HepG2 (cell line): ENCODE measurements around the gene TMEM134. TPM values are rescaled to one million over a fixed set of nuclear protein-coding genes. Genes with fewer than 3 reads are reported as not detected.
A peak's percentile ranks its signal among the peaks of the same experiment; 100 is the strongest.

ENCODE experiments used
- ATAC-seq: fragments of 200-7000 bp; cut with Tn5 transposase; 3 replicates; pipeline ENCODE4 v1.9.1; 2020; ENCODE audit warnings: mild to moderate bottlenecking, moderate library complexity
- BruUV-seq: library from RNA; stranded (reverse); fragments of 400-500 nt; replicated peaks from 2 replicates; lab custom pipeline; 2021; lab: Mats Ljungman, UMichigan
- CTCF ChIA-PET: fragments of 300-600 bp; formaldehyde crosslinking; extraction: SDS; loops from one replicate; lab custom pipeline; 2021; ENCODE audit warnings: low total read pairs, inconsistent platforms, low intra/inter-chr PET ratio; lab: Yijun Ruan, JAX
- POLR2A ChIA-PET: fragments of 350-600 bp; sonication (Branson Sonifier 250); formaldehyde crosslinking; loops from one replicate; lab custom pipeline; 2020; ENCODE audit warnings: antibody characterized with exemption, inconsistent platforms; lab: Yijun Ruan, JAX
- DNase-seq: peaks from one replicate; pipeline ENCODE4 v3.0.0-alpha.2; 2015; ENCODE audit warnings: low spot score
- FAIRE-seq: peaks from 3 replicates; lab custom pipeline; 2011; peaks lifted over from hg19 to GRCh38; lab: Jason Lieb, UNC
- H2AFZ ChIP-seq: one replicate; pipeline ENCODE4 v1.6.1; 2011; ENCODE audit warnings: low read length, inconsistent platforms
- H3K27ac ChIP-seq: fragments of 300-600 bp; 3 replicates; pipeline ENCODE4 v1.8.0; 2011; ENCODE audit warnings: mixed run types, mild to moderate bottlenecking, mixed read lengths, low read length, inconsistent platforms; ENCODE audit not compliant: insufficient read depth; ENCODE audit errors: extremely low read length
- H3K27me3 ChIP-seq, 2 experiments: fragments of 200-600 bp in 1 of 2; 2 replicates in 1 of 2; 3 replicates in 1 of 2; pipeline versions ENCODE4 v1.6.0 to v1.8.0; 2011; ENCODE audit warnings: low read length in 2 of 2, mild to moderate bottlenecking in 2 of 2, moderate library complexity in 2 of 2, inconsistent platforms in 1 of 2; ENCODE audit not compliant: insufficient read depth in 2 of 2, control insufficient read depth in 1 of 2
- H3K36me3 ChIP-seq, 2 experiments: fragments of 200-600 bp in 1 of 2; replicated peaks in 1 of 2; 2 replicates in 1 of 2; 3 replicates in 1 of 2; pipeline versions ENCODE4 v1.5.1 to v1.8.0; 2011; ENCODE audit warnings: low read length in 2 of 2, inconsistent platforms in 1 of 2; ENCODE audit not compliant: insufficient read depth in 2 of 2, control insufficient read depth in 1 of 2
- H3K4me1 ChIP-seq: 2 replicates; pipeline ENCODE4 v1.5.1; 2012; ENCODE audit warnings: low read length, inconsistent platforms; ENCODE audit not compliant: insufficient read depth
- H3K4me2 ChIP-seq: 2 replicates; pipeline ENCODE4 v1.6.0; 2011; ENCODE audit warnings: low read depth, low read length, inconsistent platforms
- H3K4me3 ChIP-seq, 3 experiments: fragments of 200-600 bp in 1 of 3; sonication (generic), shearing (Covaris generic) in 1 of 3; replicated peaks in 1 of 3; 2 replicates each; pipeline ENCODE4 v1.5.1; 2011 to 2016; ENCODE audit warnings: low read length in 3 of 3, inconsistent platforms in 2 of 3, low read depth in 2 of 3, mild to moderate bottlenecking in 2 of 3, control low read depth in 1 of 3, mixed read lengths in 1 of 3; ENCODE audit not compliant: insufficient read depth in 1 of 3
- H3K79me2 ChIP-seq: one replicate; pipeline ENCODE4 v1.6.1; 2011; ENCODE audit warnings: low read length, inconsistent platforms; ENCODE audit not compliant: insufficient read depth
- H3K9ac ChIP-seq: 2 replicates; pipeline ENCODE4 v1.6.0; 2011; ENCODE audit warnings: mild to moderate bottlenecking, low read depth, low read length, inconsistent platforms; ENCODE audit not compliant: insufficient read depth
- H3K9me3 ChIP-seq: 2 replicates; pipeline ENCODE4 v1.5.1; 2012; ENCODE audit warnings: mild to moderate bottlenecking, low read length
- H4K20me1 ChIP-seq: 2 replicates; pipeline ENCODE4 v1.6.0; 2011; ENCODE audit warnings: inconsistent platforms, mild to moderate bottlenecking, low read length, moderate library complexity; ENCODE audit not compliant: insufficient read depth
- FOXA3 ChIP-seq: IDR thresholded peaks from 2 replicates; pipeline ENCODE4 v1.6.1; 2016; ENCODE audit warnings: missing genetic modification reagents, missing compliant biosample characterization
- MAZ ChIP-seq, 2 experiments: sonication (generic) in 1 of 2; formaldehyde crosslinking in 1 of 2; IDR thresholded peaks; 2 replicates each; pipeline versions ENCODE4 v1.5.0 to v1.6.1; 2012 to 2020; ENCODE audit warnings: low read depth in 2 of 2, mild to moderate bottlenecking in 2 of 2, borderline replicate concordance in 1 of 2, improper control_type of control experiment in 1 of 2, low read length in 1 of 2, missing genetic modification reagents in 1 of 2, moderate library complexity in 1 of 2
- ZNF382 ChIP-seq: sonication (generic); formaldehyde crosslinking; IDR thresholded peaks from 2 replicates; pipeline ENCODE4 v1.5.0; 2020; ENCODE audit warnings: missing genetic modification reagents, mild to moderate bottlenecking, borderline replicate concordance
- ZNF687 ChIP-seq: sonication (generic); formaldehyde crosslinking; IDR thresholded peaks from 2 replicates; pipeline ENCODE4 v1.5.1; 2020; ENCODE audit warnings: mild to moderate bottlenecking, missing genetic modification reagents, moderate library complexity
- ZNF691 ChIP-seq: sonication (generic); formaldehyde crosslinking; IDR thresholded peaks from 2 replicates; pipeline ENCODE4 v1.4.0; 2020; ENCODE audit warnings: missing genetic modification reagents, low read depth, mild to moderate bottlenecking, borderline replicate concordance
- ZNF816 ChIP-seq: sonication (generic); formaldehyde crosslinking; IDR thresholded peaks from 2 replicates; pipeline ENCODE4 v1.8.0; 2022; ENCODE audit warnings: missing genetic modification reagents, mild to moderate bottlenecking, borderline replicate concordance
- WGBS: methylation state at CpG from one replicate; pipeline ENCODE4 v1.1.6; 2017; ENCODE audit warnings: low lambda C conversion rate; 5-methylcytosine and 5-hydroxymethylcytosine counted together
- in situ Hi-C: cut with HindIII; loops from 2 replicates; pipeline ENCODE4 v1.10.0; 2017; ENCODE audit warnings: low pct_unique_long_range_greater_than_20kb; ENCODE audit not compliant: extremely low pct_ligation_motif_present
- intact Hi-C: fragments of 100-400 bp; cut with micrococcal nuclease; formaldehyde crosslinking; loops from one replicate; pipeline ENCODE4 v1.10.0; 2022; ENCODE audit not compliant: unreplicated experiment
- polyA plus RNA-seq, 8 experiments: library from polyadenylated mRNA; depleted of rRNA in 3 of 8; stranded (reverse) in 7 of 8; unstranded in 1 of 8; fragments of >200 nt; fragmentation: Illumina TruSeq in 4 of 8; extraction: Trizol in 4 of 8; gene quantifications; 2 replicates each; pipeline versions ENCODE4 v1.2.1 to v1.2.3, GENCODE V29; 2011 to 2016; ENCODE audit warnings: low read depth in 4 of 8, missing spikeins in 1 of 8, mixed read lengths in 1 of 8; ENCODE audit not compliant: insufficient read depth in 1 of 8
- total RNA-seq, 5 experiments: library from RNA; depleted of rRNA; stranded (reverse); fragments of >200 nt; fragmentation: Illumina TruSeq; extraction: Trizol; gene quantifications; 2 replicates each; pipeline ENCODE4 v1.2.3, GENCODE V29; 2016; ENCODE audit warnings: low read depth in 1 of 5

TMEM134 gene
- total and polyA plus RNA-seq, 2 of the 13 experiments (the other 11 are each of a cell fraction or from before 2014, with no cell fraction given), result 6.9 to 26.9 TPM

- ChIA-PET CTCF (no interaction called here), POLR2A (interaction anchor here (0.9 to 7.4 kb wide), 4 partner anchors 10 to 26 kb away, joined by 4 to 78 read pairs (median 5); partner anchors contain the start of genes PPP1CA, RAD9A, RPS6KB2 and TBC1D10C)
- Histone ChIP-seq H3K79me2 (no peaks in the 10 kb centered on the region), H3K4me2 (peak overlapping the region; percentile 64; the same call in 1 of the 2 replicates), H3K4me1 (peaks cover 61% of the 10 kb centered on the region), H3K27ac (no peak overlapping the region), H3K27me3 (peaks cover 11 to 57% of the 10 kb centered on the region in 2 experiments; a peak in 4 of 5 replicates), H3K36me3 (no peaks in the 10 kb centered on the region), H3K9me3 (no peaks in the 10 kb centered on the region), H3K4me3 (no peak overlapping the region), H3K9ac (no peak overlapping the region), H2AFZ (no peak overlapping the region), H4K20me1 (no peaks in the 10 kb centered on the region)
- ATAC-seq (no peak), FAIRE-seq (no peak), DNase-seq (no peak)
- intact Hi-C loops (no loop called here), in situ Hi-C loops (no loop called here)
- TF ChIP-seq MAZ (IDR thresholded peaks at IDR 0.05; ENCODE audit: borderline replicate concordance, low read depth, low read length) (no peak), MAZ (CRISPR knock-in tag; IDR thresholded peaks at IDR 0.05; ENCODE audit: low read depth) (0 out of 2 replicates have a peak, but pooled peaks have one; percentile 29), ZNF691 (CRISPR knock-in tag) (no peak)
- WGBS, result no CpG with 5 or more reads among the region's 12 CpGs
- BruUV-seq, result no TSS peak
Observed at GRCh38 chr11:67417425-67417824, 51.6 kb downstream of the TMEM134 start.

DNA sequence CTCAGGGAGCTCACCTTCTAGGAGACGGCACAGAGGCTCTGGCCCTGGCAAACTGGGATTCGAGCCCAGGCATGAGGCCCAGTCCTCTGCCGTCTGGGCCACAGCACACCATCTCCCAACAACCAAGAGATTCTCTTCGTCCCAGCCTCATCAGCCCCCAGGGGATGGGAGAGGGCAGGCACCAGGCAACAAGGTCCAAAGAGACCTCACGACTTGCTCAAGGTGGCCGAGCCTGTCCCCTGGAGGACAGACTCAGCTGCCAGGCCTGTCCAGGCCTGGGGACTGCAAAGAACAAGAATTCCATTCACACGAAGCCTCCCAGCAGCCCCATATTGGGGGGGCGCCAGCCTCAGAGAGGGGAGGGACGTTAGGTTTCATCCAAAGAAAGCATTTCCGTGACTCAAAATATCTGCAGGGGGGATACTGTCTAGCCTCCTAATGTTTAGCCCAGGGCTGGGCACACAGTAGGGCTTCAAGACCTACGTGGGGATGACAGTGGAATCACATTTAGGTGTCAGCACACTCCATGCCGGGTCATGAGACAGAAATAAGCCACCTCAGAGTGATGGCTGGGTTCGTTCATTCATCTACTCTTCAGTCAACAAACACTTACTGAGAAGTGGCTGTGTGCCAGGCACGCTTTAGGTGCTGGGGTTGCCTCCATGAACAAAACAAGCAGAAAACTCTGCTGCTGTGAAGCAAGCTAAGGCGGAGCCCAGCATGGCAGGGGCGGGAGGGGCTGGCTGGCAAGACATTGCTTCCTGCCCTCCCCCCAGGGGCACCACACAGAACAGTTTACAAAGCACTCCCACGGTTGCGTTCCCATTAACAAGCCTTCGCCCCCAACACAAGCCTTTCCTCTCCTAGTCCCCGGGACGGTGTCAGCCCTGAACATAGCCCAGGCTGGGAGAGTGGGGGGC is 52.4 kb downstream of the TMEM134 start:
- no peak overlapping the region for H2AFZ ChIP-seq
- ATAC-seq (no peak), FAIRE-seq (no peak), DNase-seq (peak; percentile 64)
- peaks cover 65% of the 10 kb centered on the region for H3K4me1 ChIP-seq
- WGBS, result 8% methylated on average over 12 of the region's 21 CpGs
- peak overlapping the region in 1 of 3 experiments; percentile 11; a peak in 1 of 6 replicates for H3K4me3 ChIP-seq
- in situ Hi-C loops, result no loop called here
- no peaks in the 10 kb centered on the region for H3K9me3 ChIP-seq
- CTCF ChIA-PET, result no interaction called here
- H4K20me1 ChIP-seq, result no peaks in the 10 kb centered on the region
- POLR2A ChIA-PET, result interaction anchor here (0.9 to 7.4 kb wide), 3 partner anchors 11 to 25 kb away, joined by 4 to 78 read pairs (median 6); partner anchors contain the start of genes PPP1CA, RAD9A, RPS6KB2 and TBC1D10C
- no peaks in the 10 kb centered on the region for H3K79me2 ChIP-seq
- no peaks in the 10 kb centered on the region for H3K36me3 ChIP-seq
- no peak overlapping the region for H3K27ac ChIP-seq
- peaks cover 11 to 64% of the 10 kb centered on the region in 2 experiments; a peak in 4 of 5 replicates for H3K27me3 ChIP-seq
- no TSS peak for BruUV-seq
- intact Hi-C loops, result no loop called here
- peak overlapping the region; percentile 64 for H3K4me2 ChIP-seq
- no peak overlapping the region for H3K9ac ChIP-seq
- TF ChIP-seq ZNF816, result no peak
- peak; percentile 28; the same call in 1 of the 2 replicates for TF ChIP-seq FOXA3 (CRISPR knock-in tag)
- TF ChIP-seq ZNF687 (CRISPR knock-in tag), result peak; percentile 10; the same call in 1 of the 2 replicates
- TF ChIP-seq ZNF382 (CRISPR knock-in tag), result no peak
